ENCODE measurements around the gene RFTN1.

The RFTN1 gene, protein sequence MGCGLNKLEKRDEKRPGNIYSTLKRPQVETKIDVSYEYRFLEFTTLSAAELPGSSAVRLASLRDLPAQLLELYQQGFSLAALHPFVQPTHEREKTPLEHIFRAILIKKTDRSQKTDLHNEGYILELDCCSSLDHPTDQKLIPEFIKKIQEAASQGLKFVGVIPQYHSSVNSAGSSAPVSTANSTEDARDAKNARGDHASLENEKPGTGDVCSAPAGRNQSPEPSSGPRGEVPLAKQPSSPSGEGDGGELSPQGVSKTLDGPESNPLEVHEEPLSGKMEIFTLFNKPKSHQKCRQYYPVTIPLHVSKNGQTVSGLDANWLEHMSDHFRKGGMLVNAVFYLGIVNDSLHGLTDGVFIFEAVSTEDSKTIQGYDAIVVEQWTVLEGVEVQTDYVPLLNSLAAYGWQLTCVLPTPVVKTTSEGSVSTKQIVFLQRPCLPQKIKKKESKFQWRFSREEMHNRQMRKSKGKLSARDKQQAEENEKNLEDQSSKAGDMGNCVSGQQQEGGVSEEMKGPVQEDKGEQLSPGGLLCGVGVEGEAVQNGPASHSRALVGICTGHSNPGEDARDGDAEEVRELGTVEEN

DNA sequence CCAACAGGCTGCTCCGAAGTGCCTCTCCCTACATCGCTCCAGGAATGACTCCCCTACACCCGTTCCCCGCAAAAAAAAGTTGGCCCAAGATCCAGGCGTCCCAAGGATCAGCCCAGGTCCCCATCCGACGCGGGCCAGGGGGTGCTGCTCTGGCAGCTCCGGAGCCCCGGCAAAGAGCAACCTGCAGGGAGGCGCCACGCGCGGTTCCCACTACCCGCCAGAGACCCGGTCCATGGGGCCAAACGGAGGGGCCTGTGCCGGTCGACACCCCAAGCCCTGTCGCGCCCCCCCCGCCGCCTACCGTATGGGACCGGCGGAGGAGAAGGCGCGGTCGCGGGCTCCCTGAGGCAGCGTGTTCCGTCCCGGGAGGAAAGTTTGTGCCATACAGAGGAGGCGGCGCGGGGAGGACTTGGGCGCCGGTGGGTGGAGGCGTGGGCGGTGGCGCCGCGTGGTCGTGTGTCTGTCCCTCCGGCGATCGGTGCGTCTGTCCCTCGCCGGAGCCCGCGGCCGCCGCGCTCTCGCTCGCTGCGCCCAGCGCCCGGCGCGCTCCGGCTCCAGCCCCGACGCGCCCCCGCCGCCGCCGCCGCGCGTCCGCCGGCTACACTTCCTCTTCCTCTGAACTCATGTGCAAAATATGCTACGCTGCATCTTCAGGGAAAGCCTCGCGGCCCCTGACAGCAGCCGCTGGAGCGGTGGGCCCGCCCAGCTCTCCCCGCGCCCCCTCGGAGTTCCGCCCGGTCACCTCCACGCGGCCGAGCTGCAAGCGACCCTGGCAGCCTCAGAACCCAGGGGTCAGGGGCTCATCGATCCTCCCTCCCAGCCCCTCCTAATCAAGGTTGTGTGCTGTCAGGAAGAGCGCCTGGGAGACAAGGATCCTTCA lies at the start of gene RFTN1:
TSS of gene RFTN1 (minus strand) at position 559 of the 880 bp plus-strand sequence. CDS start 19,830 bp downstream, outside the sequence.
- DNase-seq (ENCODE audit: low read depth in 3 of 3) = peak; percentile 23 to 50 (median 30)

DNA sequence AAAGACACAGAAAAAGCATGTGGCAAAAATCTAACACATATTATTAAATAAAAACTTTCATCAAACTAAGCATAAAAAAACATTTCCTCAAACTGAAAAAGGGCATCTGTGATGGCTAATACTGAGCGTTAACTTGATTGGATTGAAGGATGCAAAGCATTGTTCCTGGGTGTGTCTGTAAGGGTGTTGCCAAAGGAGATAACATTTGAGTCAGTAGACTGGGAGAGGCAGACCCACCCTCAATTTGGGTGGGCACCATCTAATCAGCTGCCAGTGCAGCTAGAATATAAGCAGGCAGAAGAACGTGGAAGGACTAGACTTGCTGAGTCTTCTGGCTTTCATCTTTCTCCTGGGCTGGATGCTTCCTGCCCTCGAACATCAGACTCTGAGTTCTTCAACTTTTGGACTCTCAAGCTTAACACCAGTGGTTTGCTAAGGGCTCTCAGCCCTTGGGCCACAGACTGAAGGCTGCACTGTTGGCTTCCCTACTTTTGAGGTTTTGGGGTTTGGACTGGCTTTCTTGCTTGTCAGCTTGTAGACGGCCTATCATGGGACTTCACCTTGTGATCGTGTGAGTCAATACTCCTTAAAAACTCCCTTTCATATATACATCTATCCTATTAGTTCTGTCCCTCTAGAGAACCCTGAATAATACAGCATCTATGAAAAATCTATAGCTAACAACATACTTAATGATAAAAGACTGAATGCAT lies 46.3 kb upstream of the RFTN1 start:
- no peak for DNase-seq (ENCODE audit: low read depth in 3 of 3)

DNA sequence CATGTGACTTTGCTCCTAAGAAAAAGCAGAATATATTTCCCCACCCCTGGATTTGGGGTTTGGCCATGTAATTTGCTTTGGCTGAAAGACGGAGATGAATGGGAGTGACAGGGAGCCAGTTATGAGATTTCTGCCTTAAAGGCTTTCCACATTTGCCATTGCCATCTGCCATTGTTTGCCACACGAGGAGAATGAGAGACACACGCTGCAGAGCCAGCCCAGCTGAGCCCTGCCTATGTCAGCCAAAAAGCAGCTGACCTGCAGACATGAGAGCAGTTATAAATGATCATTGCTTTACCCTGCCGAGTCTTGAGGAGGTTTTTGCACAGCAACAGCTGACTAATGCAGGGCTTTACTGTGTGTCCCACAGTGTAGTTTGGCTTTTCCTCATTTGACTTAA lies 40.6 kb upstream of the RFTN1 start:
- DNase-seq (ENCODE audit: low read depth in 3 of 3) = no peak

DNA sequence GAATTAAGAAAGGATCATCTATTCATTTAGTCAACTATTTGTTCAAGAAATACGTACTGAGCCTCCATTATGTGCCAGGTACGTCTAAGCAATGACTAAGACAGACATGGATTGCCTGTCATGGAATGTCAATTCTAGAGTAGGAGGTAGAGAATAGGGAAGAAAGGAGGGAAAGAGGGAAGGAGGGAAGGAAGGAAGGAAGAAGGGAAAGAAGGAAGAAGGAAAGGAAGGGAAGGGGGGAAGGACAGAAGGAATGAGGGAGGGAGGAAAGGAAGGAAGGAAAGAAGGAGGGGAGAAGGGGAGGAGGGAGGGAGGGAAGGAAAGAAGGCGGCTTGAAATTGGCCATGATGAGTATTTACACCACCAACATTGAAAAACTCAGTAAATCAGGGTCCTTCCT lies 39.3 kb upstream of the RFTN1 start:
- DNase-seq (ENCODE audit: low read depth in 3 of 3) = no peak

DNA sequence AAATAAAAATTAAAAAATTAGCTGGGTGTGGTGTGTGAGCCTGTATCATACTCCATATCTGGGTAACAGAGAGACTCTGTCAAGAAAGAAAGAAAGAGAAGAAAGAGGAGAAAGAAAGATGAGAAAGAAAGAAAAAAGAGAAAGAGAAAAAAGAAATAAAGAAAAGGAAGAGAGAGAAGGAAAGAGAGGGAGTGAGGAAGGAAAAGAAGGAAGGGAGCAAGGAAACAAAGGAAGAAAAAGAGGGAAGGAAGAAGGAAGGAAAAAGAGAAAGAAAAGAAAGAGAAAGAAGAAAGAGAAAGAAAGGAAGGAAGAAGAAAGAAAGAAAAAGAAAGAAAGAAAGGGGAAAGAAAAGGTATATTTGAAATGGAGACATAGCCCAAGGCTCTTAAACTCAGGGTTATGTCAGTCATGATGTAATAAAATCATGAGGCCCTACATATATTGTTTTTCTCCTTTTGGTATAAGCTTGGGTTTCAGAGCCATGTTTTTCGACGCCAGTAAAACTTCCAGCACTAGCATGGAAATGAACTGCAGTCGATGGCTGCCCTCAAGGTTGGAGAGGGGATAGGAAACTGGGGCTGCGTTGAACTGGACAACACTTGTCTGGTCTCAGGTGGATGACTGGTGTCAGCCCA lies 38.0 kb upstream of the RFTN1 start:
- no peak for DNase-seq (ENCODE audit: low read depth in 3 of 3)

DNA sequence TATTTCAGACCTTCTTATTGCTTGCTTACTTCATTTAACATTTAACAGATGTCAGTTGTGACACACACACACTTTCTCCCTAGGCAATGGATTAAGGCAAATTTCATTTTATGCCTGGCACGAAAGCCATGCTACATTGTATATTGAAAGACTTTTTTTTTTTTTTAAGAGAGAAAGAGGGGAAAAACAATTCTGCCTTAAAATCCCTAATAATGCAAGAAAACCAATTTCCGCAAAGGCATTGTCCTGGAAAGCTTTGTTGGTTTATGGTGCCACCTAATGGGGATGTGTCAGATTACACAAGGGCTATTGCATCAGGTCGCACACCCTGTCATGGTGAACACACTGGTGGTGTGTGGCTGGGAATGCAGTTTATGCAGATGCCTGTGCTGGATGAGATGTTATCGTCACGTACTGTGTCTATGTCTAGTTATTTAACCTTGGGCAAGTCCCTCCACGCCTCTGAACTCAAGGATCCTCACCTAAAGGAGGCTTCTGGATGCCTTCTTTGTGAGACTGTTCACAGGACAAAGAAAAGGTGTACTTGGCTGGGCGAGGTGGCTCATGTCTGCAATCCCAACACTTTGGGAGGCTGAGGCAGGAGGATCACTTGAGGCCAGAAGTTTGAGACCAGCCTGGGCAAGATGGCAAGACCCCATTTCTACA lies 37.3 kb upstream of the RFTN1 start:
- peak; percentile 29 to 64 (median 34) for DNase-seq (ENCODE audit: low read depth in 3 of 3)

DNA sequence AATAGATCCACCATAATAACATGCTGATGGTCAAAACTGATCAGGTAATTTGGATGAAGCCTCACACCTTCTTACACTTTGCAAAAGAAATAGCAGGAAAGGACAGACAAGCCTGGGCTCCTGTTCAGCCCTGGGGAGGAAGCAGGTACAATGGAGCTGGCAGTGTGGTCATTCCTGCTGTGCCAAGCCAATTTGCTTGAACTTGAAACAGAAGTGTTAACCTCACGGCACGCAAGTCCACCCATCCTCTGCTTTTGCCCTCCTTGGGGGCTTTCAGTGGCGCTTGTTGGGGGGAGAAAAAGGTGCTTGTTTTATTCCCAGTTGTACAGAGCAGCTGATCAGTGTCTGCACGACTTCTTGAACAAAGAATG lies 36.8 kb upstream of the RFTN1 start:
- DNase-seq (ENCODE audit: low read depth in 3 of 3) = no peak

DNA sequence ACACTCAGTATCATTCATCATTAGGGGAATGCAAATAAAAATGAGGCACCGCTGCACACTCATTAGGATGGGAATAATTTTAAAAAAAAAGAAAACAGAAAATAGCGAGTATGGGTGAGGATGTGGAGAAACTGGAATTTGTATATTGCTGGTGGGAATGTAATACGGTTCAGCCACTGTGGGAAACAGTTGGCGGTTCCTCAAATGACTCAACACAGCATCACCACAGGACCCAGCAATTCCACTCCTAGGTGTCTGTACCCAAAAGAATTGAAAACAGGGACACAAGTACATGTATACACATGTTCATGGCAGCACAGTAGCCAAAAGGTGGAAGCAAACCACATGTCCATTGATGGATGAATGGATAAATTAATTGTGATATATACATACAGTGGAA lies 35.2 kb upstream of the RFTN1 start:
- DNase-seq (ENCODE audit: low read depth in 3 of 3) = no peak

DNA sequence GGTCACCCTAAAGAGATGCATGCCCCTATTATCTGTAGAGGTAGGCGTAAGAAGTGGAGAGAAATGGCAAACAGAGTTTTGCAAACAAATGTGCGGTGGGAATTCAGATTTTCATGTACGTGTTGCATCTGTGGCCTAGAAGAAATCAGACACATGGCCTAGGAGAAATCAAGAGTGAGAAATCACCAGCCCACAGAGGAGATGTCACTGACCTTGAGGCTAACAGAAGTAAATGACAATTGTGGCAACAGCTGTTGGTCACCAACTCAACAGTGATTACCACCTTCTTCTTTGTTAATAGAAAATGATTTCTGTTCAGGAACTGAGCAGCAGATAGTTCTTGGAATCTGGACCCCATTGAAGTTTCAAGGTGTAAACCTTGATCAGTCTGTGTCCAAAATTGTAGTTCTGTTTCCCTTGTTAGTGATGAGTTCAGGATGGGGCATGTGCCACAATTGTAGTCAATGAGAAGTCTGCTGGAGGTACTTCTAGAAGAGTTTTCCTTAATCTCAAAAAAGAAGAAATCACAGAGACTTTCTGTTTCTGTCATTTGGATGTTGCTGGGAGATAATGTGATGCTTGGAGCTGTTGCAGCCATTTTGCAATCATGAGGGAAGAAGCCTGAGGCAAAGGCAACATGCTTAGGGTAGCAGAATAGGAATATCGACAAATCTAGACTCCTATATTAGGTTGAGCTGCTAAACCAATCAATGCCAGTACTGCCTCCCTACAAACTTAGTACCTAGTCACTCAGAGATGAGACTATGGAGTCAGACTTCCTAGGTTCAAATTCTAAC lies 34.3 kb upstream of the RFTN1 start:
- DNase-seq (ENCODE audit: low read depth in 3 of 3) = no peak

DNA sequence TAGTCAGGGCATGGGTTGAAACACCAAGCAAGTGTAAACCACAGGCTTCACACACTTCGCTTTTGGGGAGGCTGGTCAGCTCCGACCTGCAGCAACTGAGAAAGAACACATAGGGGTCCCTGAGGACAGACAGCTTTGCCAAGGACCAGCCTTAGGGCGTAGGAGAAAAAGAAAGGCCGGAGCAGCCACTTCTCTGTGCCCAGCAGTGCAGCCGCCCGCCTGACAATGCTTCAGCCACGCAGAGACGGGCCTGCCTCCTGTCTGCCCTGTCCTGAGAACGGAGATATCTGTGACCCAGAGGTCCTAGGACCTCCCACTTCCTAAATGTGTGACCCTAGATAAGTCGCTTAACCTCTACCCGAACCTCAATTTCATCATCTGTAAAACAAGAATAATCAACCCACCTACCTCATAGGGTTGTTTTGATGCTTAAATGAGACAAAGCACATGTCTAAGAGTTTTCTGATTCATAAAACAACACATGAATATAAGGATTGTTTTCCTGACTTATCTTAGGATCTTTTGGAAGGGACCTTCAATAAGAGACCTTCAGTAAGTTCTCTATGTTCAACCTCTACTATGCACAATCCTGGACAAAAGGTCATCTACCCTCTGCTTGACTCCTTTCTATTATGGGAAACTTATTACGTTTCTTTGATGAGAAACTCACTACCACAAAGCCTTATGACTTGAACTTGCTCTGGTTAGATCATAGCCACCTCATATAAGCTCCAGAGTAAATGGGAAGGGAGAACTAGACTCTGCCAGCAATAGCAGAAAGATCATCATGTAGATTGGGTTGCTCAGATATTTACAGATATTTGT lies 32.9 kb upstream of the RFTN1 start:
- DNase-seq (ENCODE audit: low read depth in 3 of 3) = no peak

DNA sequence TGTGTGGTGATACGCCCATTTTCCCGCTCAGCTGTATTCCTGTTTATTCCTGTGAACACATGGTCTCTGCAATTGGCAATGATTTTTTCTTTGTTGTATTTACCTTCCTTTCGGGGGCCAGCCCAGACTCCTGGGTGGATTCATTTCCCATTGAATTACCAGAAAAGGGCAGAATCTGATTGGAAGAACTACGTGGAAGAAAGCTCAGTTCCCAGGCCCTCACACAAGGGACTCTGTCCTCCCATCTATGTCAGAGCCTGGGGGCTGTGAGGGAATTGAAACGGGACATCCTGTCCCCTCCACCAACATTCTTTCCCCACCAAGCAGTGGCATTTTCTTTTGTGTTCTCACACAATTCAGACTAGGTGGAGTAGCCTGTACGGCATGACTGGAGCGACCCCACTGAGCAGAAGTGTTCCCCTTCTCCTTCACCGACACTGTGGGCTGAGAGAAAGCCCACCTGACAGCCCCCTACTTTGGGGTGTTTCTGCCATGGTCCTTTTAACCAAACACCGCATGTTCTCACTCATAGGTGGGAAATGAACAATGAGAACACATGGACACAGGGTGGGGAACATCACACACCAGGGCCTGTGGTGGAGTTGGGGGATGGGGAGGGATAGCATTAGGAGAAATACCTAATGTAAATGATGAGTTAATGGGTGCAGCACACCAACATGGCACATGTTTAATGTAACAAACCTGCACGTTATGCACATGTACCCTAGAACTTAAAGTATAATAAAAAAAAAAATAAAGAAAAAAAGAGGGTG lies 32.1 kb upstream of the RFTN1 start:
- no peak for DNase-seq (ENCODE audit: low read depth in 3 of 3)

DNA sequence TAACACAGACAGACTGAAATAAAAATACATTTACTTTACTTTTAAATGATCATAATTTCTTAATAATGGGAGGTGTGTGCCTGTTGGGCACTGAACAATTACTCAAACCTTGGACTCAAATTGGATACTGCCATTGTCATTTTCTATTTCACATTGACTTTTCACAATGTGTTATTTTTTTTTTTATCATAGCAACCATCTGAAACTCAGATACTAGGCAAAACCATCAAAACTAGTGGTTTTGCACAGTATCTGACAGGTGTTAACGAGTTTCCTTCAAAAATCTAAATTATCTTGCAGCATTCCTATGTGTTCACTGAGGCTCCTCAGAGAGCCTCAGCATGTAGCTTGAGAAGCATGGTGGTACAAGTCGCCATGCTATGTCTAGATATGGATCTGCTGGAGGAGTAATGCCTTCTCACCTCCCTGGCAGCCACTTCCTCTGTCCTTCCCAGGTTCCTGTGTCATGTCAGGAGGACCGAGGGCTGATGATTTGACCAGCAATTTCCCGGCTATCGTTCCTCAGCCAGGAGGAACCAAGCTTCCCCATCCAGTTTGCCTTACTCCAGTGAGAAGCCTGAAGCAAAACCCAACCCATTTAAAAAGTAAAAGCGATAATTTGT lies 29.9 kb upstream of the RFTN1 start:
- no peak for DNase-seq (ENCODE audit: low read depth in 3 of 3)

DNA sequence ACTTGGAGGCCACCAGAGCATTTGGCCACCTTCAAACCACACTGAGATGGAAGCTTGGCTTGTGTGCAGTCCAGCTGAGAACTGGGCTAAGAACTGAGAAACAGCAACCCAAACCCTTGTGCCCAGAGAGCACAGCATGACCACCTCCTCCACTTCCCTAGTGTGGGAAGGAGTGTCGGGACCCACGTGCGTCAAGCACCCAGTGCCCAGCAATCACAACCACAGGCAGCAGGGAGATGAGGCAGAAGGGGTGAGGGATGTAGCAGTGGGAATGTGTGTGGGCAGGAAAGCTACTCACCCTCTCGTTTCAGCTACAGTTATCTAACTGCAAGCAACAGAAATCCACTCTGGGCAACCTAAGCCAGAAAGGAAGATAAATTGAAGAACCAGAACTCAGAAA lies 25.0 kb upstream of the RFTN1 start:
- no peak for DNase-seq (ENCODE audit: low read depth in 3 of 3)

DNA sequence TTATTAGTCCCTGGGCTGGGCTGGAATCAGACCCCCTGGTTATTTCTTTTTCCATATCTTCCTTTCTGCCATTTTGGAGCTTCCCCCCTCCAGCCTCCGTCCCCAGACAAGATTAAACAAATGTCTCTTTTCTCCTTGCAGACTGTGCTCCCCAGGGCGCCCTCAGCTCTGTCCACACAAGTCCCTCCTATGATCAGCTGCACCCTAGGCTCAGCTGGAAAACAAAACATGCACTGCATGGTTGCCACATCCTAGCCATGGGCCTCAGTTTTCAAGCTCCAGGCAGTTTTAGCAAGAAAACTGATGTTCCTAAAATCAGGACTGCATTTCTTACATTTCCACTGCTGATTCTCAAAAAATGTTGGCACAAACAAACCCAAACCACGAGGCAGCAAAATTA lies 23.5 kb upstream of the RFTN1 start:
- no peak for DNase-seq (ENCODE audit: low read depth in 3 of 3)

DNA sequence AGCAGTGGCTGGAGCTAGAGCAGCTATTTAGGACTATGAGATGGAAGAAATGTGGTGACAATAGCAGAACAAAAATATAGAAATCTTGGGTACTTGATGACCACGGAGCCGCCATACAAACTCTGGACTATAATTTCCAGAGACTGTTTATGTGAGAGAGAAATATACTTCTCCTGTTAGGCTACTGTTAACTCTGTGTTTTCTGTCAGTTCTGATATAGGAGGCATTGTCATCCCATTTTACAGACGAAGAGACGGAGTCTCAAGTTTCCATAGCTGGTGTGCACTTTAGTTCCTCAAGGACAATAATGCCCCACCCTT lies 22.8 kb upstream of the RFTN1 start:
- DNase-seq (ENCODE audit: low read depth in 3 of 3) = no peak

DNA sequence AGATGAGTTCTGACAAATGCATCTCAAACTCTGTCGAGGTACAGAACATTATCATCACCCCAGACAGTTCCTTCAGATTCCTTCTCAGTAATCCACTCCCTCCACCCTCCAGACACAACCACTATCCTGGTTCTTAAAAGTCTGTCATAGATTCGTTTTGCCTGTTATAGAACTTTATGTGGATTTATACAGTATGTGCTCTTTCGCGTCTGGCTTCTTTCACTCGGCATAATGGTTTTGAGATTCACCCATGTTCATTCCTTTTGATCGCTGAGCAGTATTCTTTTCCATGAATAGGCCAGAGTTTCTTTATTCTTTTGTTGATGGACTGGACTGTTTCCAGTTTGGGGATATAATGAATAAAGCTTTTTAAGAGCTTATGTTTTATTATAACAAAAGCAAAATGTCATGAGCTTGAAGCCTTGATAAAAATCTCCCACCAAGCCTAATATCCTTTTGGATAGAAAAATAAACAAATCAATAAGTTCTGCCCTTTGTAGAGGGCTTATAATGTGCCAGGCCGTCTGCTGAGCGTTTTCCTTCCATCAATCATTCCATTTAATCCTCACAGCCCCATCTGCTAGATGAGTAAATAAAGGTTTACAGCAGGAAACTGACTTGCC lies 21.3 kb upstream of the RFTN1 start:
- no peak for DNase-seq (ENCODE audit: low read depth in 3 of 3)

DNA sequence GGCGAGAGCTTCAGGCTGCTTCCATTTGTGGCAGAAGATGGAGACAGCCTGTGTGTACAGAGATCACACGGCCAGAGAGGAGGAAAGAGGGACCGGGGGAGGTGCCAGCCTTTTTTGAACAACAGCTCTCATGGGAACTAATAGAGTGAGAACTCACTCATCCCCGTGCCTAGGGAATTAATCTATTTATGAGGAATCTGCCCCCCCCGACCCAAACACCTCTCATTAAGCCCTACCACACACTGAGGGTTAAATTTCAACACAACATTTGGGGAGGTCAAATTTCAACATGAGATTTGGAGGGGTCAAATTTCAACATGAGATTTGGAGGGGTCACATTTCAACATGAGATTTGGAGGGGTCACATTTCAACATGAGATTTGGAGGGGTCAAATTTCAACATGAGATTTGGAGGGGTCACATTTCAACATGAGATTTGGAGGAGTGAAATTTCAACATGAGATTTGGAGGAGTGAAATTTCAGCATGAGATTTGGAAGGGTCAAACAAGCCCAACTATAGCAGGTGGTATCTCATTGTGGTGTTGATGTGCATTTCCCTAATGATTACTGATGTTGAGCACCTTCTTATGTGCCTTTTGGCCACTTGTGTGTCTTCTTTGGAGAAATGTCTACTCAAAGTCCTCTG lies 20.6 kb upstream of the RFTN1 start:
- DNase-seq (ENCODE audit: low read depth in 3 of 3) = no peak
